ENCODE measurements around the gene TRIM34.
A peak's percentile ranks its signal among the peaks of the same experiment; 100 is the strongest.
"Not testable (repeated sequence)": the region's sequence is repeated elsewhere in the genome, so short reads cannot be mapped to it uniquely, and the experiment has no call there.

The TRIM34 gene

DNA sequence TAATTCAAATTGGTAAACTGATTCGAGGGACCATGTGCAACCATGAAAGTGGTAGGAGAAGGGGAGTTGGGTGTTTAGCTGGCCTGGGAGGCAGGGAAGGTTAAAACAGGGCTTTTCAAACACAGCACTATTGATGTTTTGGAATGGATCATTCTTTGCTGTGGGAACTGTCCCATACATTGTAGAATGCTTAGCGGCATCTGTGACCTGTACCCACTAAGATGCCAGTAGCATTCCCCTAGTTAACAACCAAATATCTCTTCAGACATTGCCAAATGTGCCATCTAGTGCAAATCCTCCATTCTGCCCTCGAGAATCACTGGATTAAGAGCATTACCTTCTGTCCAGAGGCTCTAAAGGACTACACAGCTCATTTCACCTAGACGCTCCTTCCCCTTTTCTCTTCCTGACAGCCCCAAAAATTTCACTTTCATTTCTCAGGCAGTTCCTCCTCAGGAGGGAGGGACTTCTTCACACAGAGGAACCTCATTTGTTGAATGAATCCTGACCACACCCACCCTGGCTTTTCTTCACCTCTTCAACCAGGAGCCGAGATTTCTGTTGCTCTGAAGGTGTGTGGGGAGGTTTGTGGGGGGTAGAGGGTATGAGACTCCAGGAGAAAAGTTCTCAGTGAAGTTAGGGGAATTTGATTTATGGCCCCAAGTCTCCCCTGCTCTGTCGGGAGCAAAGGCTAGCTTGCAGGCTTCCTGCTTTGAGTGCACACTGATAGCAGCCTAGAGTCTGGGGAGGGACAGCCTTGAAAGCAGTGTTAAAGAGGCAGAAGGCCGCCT is at the start of gene TRIM34:
Gene TRIM34, plus strand, starts transcription at position 513 of the 791 bp plus-strand sequence. CDS start 7,331 bp downstream, outside the sequence.
- no peak for DNase-seq

GRCh38 chr11:5575152-5575551 is 49.6 kb upstream of the TRIM34 start:
- DNase-seq: peak; percentile 47

DNA sequence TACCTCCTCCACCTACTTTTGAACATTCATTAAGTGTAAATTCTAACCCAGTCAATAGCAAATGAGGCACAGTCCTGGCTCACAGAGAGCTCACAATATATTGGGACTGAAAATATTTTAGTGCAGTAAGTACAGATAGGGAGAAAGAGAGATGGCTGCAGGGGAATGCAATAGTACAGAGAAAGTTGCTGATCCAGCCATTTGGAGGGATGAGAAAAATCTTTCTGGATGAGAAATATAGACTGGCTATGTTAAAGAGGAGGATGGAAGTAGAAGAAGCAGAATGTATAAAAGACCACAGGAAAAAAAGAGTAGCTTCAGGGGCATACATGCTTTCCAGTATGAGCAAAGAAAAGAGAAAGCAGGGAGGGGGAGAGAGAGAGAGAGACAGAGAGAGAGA is 47.7 kb upstream of the TRIM34 start:
- DNase-seq: no peak

GRCh38 chr11:5580577-5580976 is 44.2 kb upstream of the TRIM34 start, which contains the start of gene OR52B6:
TSS of gene OR52B6 (plus strand) at chr11:5580877. CDS start at chr11:5580877, 0 bp downstream.
- no peak for DNase-seq

- DNase-seq: no peak
Measured at GRCh38 chr11:5581014-5581413, 43.8 kb upstream of the TRIM34 start.

- not testable (repeated sequence) for DNase-seq
Measured at GRCh38 chr11:5584458-5584857, 40.3 kb upstream of the TRIM34 start.

DNA sequence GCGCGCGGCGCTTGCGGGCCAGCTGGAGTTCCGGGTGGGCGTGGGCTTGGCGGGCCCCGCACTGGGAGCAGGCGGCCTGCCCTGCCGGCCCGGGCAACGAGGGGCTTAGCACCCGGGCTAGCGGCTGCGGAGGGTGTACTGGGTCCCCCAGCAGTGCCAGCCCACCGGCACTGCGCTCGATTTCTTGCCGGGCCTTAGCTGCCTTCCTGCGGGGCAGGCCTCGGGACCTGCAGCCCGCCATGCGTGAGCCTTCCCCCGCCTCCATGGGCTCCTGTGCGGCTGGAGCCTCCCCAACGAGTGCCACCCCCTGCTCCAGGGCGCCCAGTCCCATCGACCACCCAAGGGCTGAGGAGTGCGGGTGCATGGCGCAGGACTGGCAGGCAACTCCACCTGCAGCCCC is 34.9 kb upstream of the TRIM34 start:
- DNase-seq: not testable (repeated sequence)

GRCh38 chr11:5591613-5592012 is 33.2 kb upstream of the TRIM34 start:
- no peak for DNase-seq

DNA sequence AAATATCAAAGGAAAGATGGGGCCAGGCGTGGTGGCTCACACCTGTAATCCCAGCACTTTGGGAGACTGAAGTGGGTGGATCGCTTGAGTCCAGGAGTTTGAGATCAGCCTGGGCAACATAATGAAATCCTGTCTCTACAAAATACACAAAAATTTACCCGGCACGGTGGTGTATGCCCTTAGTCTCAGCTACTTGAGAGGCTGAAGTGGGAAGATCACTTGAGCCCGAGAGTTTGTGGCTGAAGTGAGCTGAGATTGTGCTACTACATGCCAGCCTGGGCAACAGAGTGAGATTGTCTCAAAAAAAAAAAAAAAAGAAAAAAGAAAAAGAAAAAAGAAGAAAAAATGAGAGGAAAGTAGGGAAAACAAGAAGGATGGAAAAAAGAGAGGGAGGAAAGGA is 32.2 kb upstream of the TRIM34 start:
- DNase-seq: no peak

GRCh38 chr11:5593146-5593545 is 31.7 kb upstream of the TRIM34 start:
- no peak for DNase-seq

GRCh38 chr11:5596607-5597201 is 28.1 kb upstream of the TRIM34 start, which contains the start of gene TRIM6:
TSS of gene TRIM6 (plus strand) at chr11:5596637. CDS start at chr11:5596898, 261 bp downstream.
- DNase-seq: peak; percentile 23

GRCh38 chr11:5597953-5598352 is 26.8 kb upstream of the TRIM34 start:
- no peak for DNase-seq

- peak; percentile 63 for DNase-seq
Measured at GRCh38 chr11:5600374-5600851, 24.4 kb upstream of the TRIM34 start.

GRCh38 chr11:5602791-5603190 is 22.0 kb upstream of the TRIM34 start:
- DNase-seq: not testable (repeated sequence)

GRCh38 chr11:5603326-5603725 is 21.5 kb upstream of the TRIM34 start:
- DNase-seq: no peak

- DNase-seq: no peak
Measured at GRCh38 chr11:5604896-5605295, 19.9 kb upstream of the TRIM34 start.

DNA sequence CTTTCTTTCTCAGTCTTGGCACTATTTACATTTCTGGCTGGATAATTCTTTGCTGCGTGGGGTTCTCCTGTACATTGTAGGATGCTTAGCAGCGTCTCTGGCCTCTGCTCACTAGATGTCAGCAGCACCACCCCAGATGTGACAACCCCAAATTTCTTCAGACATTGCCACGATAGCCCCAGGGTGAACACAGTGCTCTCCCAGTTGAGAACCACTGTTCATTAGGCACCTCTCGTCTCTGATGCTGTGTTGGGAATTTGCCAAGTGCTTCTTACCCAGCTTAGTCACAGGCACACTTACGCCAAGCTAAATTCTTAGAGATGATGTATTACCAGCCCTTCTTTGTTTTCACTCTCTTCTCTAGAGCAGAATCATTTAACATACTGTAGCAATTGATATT is 19.0 kb upstream of the TRIM34 start:
- no peak for DNase-seq

DNA sequence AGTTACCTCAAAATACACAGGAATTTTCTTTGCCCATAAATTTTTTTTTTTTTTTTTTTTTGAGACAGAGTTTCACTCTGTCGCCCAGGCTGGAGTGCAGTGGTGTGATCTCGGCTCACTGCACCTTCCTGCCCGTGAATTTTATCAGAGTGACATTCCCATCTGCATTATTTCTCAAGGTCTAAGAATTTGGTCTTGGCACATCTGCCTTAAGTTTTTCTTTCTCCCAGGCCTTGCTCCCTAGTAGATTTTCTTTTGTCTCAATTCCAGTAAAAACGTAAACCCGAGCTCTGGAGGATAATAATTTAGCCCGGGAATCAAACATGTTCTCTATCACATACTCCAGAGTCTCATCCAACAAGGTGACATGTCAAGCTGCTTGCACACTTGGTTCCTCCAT is 16.0 kb upstream of the TRIM34 start:
- no peak for DNase-seq

- no peak for DNase-seq
Measured at GRCh38 chr11:5610446-5610845, 14.4 kb upstream of the TRIM34 start.

GRCh38 chr11:5611627-5612026 is 13.2 kb upstream of the TRIM34 start:
- no peak for DNase-seq

GRCh38 chr11:5618807-5619206 is 6.0 kb upstream of the TRIM34 start:
- DNase-seq: no peak

DNA sequence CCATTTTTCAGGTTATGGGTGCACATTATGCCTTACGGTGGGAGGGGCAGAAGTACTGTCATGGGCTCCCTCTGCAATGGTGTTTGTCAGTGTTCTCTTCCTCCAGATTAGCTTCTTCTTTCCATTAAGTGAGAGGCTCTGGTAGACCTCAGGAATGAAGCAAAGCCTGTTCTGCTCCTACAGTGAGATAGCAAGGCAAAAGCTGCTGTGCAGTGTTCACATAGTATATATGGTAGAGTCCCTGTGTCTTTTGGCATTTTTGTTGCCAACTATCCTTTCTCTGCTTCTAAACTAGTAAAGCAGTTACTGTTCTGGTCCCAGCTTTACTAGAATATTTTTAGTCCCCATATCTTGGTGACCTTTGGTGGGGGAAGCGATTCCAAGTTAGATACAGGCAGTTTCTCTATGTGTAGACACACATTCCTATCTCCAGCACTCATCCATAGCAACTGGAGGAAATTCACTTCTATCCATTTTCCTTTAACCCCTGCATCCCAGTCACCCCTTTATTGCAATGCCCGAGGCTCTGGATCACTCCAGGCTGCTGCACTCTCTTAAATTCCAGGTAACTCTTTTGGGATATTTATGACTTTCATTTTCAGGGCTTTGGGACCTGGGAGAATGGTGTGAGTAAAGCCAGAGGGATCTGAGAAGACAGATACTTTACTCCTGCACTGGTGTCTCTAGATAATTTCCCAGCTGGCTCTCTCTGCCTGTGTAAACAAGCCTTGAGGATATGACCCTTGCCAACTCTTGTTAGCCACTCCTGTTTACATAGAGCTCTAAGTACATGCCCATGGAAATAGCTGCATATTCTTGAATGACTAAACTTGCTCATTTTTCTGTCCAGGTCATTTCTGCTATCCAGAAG is 3.9 kb upstream of the TRIM34 start:
- no peak for DNase-seq

- DNase-seq: no peak
Measured at GRCh38 chr11:5621580-5621979, 3.2 kb upstream of the TRIM34 start.

Data from NCI-H82 (cell line).